ENCODE measurements around the gene GPI.
A peak's percentile ranks its signal among the peaks of the same experiment; 100 is the strongest.
"Not testable (repeated sequence)": the region's sequence is repeated elsewhere in the genome, so short reads cannot be mapped to it uniquely, and the experiment has no call there.

GPI gene

GRCh38 chr19:34368338-34368737 is 3.3 kb downstream of the GPI start:
- Mint-ChIP-seq H3K4me1 (ENCODE audit: low read depth) (peaks cover 48% of the 10 kb centered on the region), H3K9me3 (no peaks in the 10 kb centered on the region), H3K27ac (peak overlapping the region; percentile 53), H3K36me3 (ENCODE audit: low read depth) (peaks cover 47% of the 10 kb centered on the region), H3K27me3 (ENCODE audit: low read depth) (no peaks in the 10 kb centered on the region), H3K4me3 (peak overlapping the region; percentile 75)

GRCh38 chr19:34369166-34369565 is 4.2 kb downstream of the GPI start:
- H3K27ac Mint-ChIP-seq; H3K27me3 Mint-ChIP-seq (ENCODE audit: low read depth); H3K9me3 Mint-ChIP-seq; H3K4me3 Mint-ChIP-seq: not testable (repeated sequence)
- Mint-ChIP-seq H3K36me3 (ENCODE audit: low read depth) (peaks cover 51% of the 10 kb centered on the region), H3K4me1 (ENCODE audit: low read depth) (peaks cover 52% of the 10 kb centered on the region)

GRCh38 chr19:34370117-34370516 is 5.1 kb downstream of the GPI start:
- no peak overlapping the region for H3K27ac Mint-ChIP-seq

GRCh38 chr19:34370983-34371382 is 6.0 kb downstream of the GPI start:
- Mint-ChIP-seq H3K36me3 (ENCODE audit: low read depth) (peaks cover 55% of the 10 kb centered on the region), H3K4me3 (no peak overlapping the region), H3K27ac (no peak overlapping the region), H3K27me3 (ENCODE audit: low read depth) (no peaks in the 10 kb centered on the region), H3K9me3 (no peaks in the 10 kb centered on the region), H3K4me1 (ENCODE audit: low read depth) (peaks cover 47% of the 10 kb centered on the region)

More at GRCh38 chr19:34370117-34370516, 5.1 kb downstream of the GPI start:
- peaks cover 51% of the 10 kb centered on the region for H3K4me1 Mint-ChIP-seq (ENCODE audit: low read depth)
- no peaks in the 10 kb centered on the region for H3K9me3 Mint-ChIP-seq
- H3K4me3 Mint-ChIP-seq: no peak overlapping the region
- no peaks in the 10 kb centered on the region for H3K27me3 Mint-ChIP-seq (ENCODE audit: low read depth)
- peaks cover 57% of the 10 kb centered on the region for H3K36me3 Mint-ChIP-seq (ENCODE audit: low read depth)

GRCh38 chr19:34373601-34374288 is 8.7 kb downstream of the GPI start:
- Mint-ChIP-seq H3K27me3 (ENCODE audit: low read depth) (no peaks in the 10 kb centered on the region), H3K4me3 (no peak overlapping the region), H3K9me3 (no peaks in the 10 kb centered on the region), H3K27ac (peak overlapping the region; percentile 28), H3K4me1 (ENCODE audit: low read depth) (peaks cover 27% of the 10 kb centered on the region), H3K36me3 (ENCODE audit: low read depth) (peaks cover 48% of the 10 kb centered on the region)

DNA sequence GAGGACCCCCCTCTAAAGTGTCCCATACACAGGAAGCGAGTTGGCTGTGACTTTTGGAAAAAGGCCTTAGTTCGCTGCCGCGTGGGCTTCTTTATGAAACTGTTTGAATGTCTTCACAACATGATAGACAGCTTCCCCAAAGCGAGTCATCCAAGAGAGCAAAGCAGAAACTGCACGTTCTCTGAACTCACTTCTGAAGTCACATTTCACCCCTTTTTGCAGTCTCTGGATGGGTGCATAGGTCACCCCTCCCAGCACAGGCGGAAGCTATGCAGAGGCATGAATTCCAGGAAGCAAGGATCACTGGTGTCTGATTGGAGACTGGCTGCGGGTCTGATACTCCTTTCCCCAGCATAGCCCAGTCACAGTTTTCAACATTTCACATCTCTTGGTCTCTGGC is 10.6 kb downstream of the GPI start:
- no peaks in the 10 kb centered on the region for H3K9me3 Mint-ChIP-seq
- H3K4me1 Mint-ChIP-seq (ENCODE audit: low read depth): peaks cover 14% of the 10 kb centered on the region
- no peak overlapping the region for H3K4me3 Mint-ChIP-seq
- no peaks in the 10 kb centered on the region for H3K27me3 Mint-ChIP-seq (ENCODE audit: low read depth)
- no peak overlapping the region for H3K27ac Mint-ChIP-seq
- peaks cover 43% of the 10 kb centered on the region for H3K36me3 Mint-ChIP-seq (ENCODE audit: low read depth)

DNA sequence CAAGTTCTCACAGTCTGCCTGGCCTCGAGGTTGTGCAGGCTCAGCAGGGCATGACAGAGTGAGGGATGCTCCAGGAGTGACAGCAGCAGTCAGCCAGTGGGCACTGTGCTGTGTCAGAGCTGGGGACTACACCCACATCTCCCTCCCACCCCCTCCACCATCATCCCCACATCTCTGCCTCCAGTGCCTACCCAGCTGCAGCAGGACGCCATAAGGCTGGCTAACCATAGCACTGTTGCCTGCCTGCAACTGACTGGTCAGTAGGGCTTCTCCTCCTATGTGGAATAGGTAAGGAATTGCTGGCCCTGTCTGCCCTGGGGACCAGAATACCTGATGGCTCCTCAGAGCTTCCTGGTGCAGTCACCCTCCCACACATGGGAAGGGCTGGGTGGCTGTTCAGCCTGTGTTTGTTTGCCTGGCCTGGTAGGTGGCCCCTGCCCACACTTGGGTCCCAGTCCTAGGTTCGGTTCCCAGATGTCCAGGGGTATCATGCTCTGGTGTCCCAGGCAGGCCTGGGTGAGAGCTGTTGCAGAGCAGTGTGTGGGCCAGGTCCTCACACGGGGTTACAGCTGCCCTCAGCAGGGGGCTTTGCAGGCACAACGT is 15.7 kb downstream of the GPI start:
- H3K27me3 Mint-ChIP-seq (ENCODE audit: low read depth): no peaks in the 10 kb centered on the region
- peaks cover 9% of the 10 kb centered on the region for H3K4me1 Mint-ChIP-seq (ENCODE audit: low read depth)
- H3K4me3 Mint-ChIP-seq: no peak overlapping the region
- no peak overlapping the region for H3K27ac Mint-ChIP-seq
- H3K9me3 Mint-ChIP-seq: no peaks in the 10 kb centered on the region
- H3K36me3 Mint-ChIP-seq (ENCODE audit: low read depth): peaks cover 53% of the 10 kb centered on the region

DNA sequence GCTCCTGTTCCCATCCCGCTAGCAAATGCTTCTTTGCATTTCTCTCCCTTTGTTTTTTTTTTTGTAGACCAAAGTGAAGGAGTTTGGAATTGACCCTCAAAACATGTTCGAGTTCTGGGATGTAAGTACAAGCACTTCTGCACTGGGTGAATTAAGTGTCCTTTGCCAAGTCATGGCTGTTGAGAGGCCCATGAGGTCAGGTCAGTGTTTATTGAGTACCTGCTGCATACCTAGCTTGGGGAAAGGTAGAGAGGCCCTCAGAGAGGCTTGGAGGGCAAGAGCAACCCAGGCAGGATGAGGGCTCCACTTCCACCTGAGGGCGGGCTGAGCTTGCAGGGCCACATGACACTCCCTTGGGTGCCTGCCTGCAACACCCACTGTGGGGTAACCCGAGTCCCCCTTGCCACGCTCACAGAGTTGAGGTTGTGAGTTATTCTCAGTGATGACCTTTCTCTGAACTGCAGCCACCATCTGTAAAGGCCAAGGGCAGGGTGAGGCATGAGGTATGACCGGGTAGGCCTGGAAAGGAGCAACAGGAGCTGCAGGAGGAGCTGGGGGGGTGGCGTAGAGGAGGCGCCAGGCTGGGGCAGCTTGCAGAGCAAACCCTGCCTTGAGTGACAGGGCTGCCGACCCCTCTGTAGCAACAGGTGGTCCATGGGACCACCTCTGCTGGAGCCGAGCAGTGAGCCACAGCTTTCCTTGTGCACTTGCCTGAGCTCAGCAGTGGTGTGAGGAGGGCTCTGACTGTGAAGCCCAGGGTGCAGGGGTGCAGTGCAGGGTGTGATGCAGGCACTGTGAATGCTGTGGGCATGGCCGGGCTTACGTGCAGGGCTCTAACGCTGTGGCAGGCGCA is 16.6 kb downstream of the GPI start:
- H3K9me3 Mint-ChIP-seq: no peaks in the 10 kb centered on the region
- H3K4me1 Mint-ChIP-seq (ENCODE audit: low read depth): peaks cover 9% of the 10 kb centered on the region
- H3K4me3 Mint-ChIP-seq: no peak overlapping the region
- no peaks in the 10 kb centered on the region for H3K27me3 Mint-ChIP-seq (ENCODE audit: low read depth)
- H3K27ac Mint-ChIP-seq: no peak overlapping the region
- peaks cover 62% of the 10 kb centered on the region for H3K36me3 Mint-ChIP-seq (ENCODE audit: low read depth)

DNA sequence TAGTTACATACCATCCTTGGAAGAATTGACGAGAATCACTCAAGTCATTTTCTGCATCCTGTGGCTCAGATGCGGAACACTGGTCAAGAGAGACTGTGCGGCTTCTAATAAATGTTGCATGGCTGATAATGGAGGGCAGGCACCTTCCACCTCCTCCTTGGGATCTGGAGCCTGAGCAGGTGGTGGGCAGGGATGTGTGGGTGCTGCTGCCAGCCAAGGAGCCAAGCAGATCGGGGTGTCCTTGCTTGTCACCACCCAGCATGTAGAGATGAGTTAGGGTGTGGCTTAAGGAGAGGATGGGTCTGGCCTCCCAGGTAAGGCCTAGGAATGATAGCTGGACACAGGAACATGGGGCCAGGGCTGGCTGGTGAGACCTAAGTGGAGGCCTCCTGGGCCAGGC is 17.5 kb downstream of the GPI start:
- H3K36me3 Mint-ChIP-seq (ENCODE audit: low read depth): peaks cover 60% of the 10 kb centered on the region
- no peak overlapping the region for H3K4me3 Mint-ChIP-seq
- no peak overlapping the region for H3K27ac Mint-ChIP-seq

DNA sequence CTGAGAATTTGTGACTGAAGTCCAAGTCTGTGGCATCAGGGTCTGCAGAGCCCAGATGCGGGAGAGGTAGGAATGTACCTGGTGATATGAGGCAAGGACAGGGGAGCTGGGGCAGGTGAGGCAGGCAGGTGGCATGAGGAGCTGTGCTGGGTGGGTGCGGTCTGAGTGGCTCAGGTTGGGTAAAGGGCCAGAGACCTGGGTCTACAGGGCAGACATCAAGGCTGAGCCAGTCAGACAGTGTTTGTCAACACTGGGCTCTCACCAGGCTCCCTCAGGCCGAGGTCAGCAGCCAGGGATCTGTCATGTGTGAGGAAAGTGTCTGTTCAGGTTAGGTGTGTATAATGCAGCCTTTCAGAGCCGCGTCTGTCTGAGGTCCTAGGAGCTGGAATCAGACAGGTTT is 18.6 kb downstream of the GPI start:
- H3K4me1 Mint-ChIP-seq (ENCODE audit: low read depth): peaks cover 9% of the 10 kb centered on the region
- peak overlapping the region; percentile 70 for H3K27ac Mint-ChIP-seq
- no peaks in the 10 kb centered on the region for H3K27me3 Mint-ChIP-seq (ENCODE audit: low read depth)
- H3K36me3 Mint-ChIP-seq (ENCODE audit: low read depth): peaks cover 56% of the 10 kb centered on the region
- H3K9me3 Mint-ChIP-seq: no peaks in the 10 kb centered on the region
- H3K4me3 Mint-ChIP-seq: no peak overlapping the region

More for the DNA sequence above, 17.5 kb downstream of the GPI start:
- Mint-ChIP-seq H3K9me3 (no peaks in the 10 kb centered on the region), H3K27me3 (ENCODE audit: low read depth) (no peaks in the 10 kb centered on the region), H3K4me1 (ENCODE audit: low read depth) (peaks cover 9% of the 10 kb centered on the region)

DNA sequence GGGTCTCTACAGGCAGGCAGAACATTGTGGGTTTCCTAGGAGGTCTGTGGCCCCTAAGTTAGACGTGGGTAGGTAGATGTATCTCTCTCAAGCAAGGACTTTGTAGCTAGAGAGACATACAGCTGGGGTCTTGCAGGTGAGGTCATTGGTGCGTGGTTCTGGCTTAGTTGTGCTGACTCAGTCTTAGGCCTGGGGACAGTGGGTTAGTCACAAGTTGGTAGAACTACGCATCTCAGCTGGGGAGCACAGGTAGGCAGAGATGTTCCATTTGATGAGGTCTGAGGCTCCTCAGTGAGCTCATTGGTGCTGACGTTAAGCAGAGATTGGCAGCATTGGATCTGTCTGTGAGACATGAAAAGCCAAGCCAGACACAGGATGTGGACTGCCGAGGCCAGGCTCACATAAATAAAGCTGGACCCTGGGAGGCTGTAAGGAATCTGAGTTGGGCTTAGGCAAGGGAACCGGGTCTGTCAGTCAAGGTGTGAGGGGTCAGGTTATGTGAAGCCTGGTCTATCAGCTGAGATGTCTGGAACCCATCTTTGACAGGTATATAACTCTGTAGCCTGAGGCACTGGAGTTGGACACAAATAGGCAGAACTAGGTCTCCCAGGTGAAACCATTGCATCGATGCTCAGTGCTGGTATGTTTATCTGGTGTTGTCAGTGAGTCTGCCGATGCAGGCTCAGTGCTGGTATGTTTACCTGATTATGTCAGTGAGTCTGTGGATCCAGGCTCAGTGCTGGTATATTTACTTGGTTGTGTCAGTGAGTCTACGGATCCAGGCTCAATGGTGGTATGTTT is 21.8 kb downstream of the GPI start:
- H3K27ac Mint-ChIP-seq: no peak overlapping the region

DNA sequence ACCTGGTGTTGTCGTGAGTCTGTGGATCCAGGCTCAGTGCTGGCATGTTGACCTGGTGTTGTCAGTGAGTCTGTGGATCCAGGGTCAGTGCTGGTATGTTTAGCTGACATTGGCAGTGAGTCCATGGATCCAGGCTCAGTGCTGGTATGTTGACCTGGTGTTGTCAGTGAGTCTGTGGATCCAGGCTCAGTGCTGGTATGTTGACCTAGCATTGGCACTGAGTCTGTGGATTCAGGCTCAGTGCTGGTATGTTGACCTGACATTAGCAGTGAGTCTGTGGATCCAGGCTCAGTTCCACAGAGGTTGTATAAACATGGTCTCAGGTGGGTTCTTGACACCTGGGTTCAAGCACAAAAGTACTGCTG is 22.4 kb downstream of the GPI start:
- H3K4me3 Mint-ChIP-seq: no peak overlapping the region
- H3K27ac Mint-ChIP-seq: no peak overlapping the region
- H3K36me3 Mint-ChIP-seq (ENCODE audit: low read depth): peaks cover 45% of the 10 kb centered on the region
- H3K27me3 Mint-ChIP-seq (ENCODE audit: low read depth): no peaks in the 10 kb centered on the region
- no peaks in the 10 kb centered on the region for H3K9me3 Mint-ChIP-seq
- H3K4me1 Mint-ChIP-seq (ENCODE audit: low read depth): peaks cover 9% of the 10 kb centered on the region

More for the DNA sequence above, 21.8 kb downstream of the GPI start:
- H3K27me3 Mint-ChIP-seq (ENCODE audit: low read depth): no peaks in the 10 kb centered on the region
- peaks cover 9% of the 10 kb centered on the region for H3K4me1 Mint-ChIP-seq (ENCODE audit: low read depth)
- peaks cover 47% of the 10 kb centered on the region for H3K36me3 Mint-ChIP-seq (ENCODE audit: low read depth)
- H3K4me3 Mint-ChIP-seq: no peak overlapping the region
- H3K9me3 Mint-ChIP-seq: no peaks in the 10 kb centered on the region

DNA sequence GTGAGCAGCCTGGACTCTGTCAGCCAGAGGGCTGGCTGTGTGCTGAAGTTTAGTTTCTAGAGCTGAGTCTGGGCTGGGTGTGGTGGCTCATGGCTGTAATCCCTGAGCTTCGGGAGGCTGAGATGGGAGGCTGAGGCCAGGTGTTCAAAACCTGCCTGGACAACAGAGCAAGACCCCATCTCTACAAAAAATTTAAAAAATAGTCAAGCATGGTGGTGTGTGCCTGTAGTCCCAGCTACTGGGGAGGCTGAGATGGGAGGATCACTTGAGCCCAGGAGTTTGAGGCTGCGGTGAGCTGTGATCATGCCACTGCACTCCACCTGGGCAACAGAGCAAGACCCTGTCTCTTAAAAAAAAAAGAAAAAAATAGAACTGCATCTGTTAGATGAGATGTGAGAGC is 23.7 kb downstream of the GPI start:
- H3K9me3 Mint-ChIP-seq; H3K27me3 Mint-ChIP-seq (ENCODE audit: low read depth); H3K4me3 Mint-ChIP-seq; H3K27ac Mint-ChIP-seq; H3K4me1 Mint-ChIP-seq (ENCODE audit: low read depth): not testable (repeated sequence)
- H3K36me3 Mint-ChIP-seq (ENCODE audit: low read depth): peaks cover 32% of the 10 kb centered on the region

GRCh38 chr19:34391813-34392212 is 26.8 kb downstream of the GPI start:
- H3K4me3 Mint-ChIP-seq: no peak overlapping the region
- no peak overlapping the region for H3K27ac Mint-ChIP-seq
- H3K27me3 Mint-ChIP-seq (ENCODE audit: low read depth): no peaks in the 10 kb centered on the region
- no peaks in the 10 kb centered on the region for H3K9me3 Mint-ChIP-seq
- no peaks in the 10 kb centered on the region for H3K4me1 Mint-ChIP-seq (ENCODE audit: low read depth)
- H3K36me3 Mint-ChIP-seq (ENCODE audit: low read depth): peaks cover 11% of the 10 kb centered on the region
